H7 (cell line): ENCODE results near the gene NAIF1. TPM values are rescaled to one million over a fixed set of nuclear protein-coding genes. Genes with fewer than 3 reads are reported as not detected.
"Not testable (repeated sequence)": the region's sequence is repeated elsewhere in the genome, so short reads cannot be mapped to it uniquely, and the experiment has no call there.

ENCODE experiments used
- DNase-seq: peaks from one replicate; pipeline ENCODE4 v3.0.0; 2012
- H3K27me3 ChIP-seq: 2 replicates; pipeline ENCODE4 v1.6.0; 2011; ENCODE audit warnings: mild to moderate bottlenecking, low read length; ENCODE audit not compliant: control insufficient read depth, insufficient read depth
- H3K36me3 ChIP-seq: replicated peaks from 2 replicates; pipeline ENCODE4 v1.5.1; 2011; ENCODE audit warnings: low read length; ENCODE audit not compliant: control insufficient read depth, insufficient read depth
- H3K4me3 ChIP-seq: 2 replicates; pipeline ENCODE4 v1.5.1; 2011; ENCODE audit warnings: low read depth, mild to moderate bottlenecking, control low read depth, low read length, moderate library complexity; ENCODE audit not compliant: insufficient read depth
- total RNA-seq: library from RNA; depleted of rRNA; stranded (reverse); fragments of >200 nt; shearing (Covaris generic); gene quantifications from 2 replicates; pipeline ENCODE4 v1.2.3, GENCODE V29; 2014

Gene NAIF1
- total RNA-seq, 1 experiment from 2014 or later: 12.3 TPM

GRCh38 chr9:128080206-128080605 lies 13.1 kb upstream of the NAIF1 start:
- no peak for DNase-seq
- Histone ChIP-seq H3K27me3 (no peaks in the 10 kb centered on the region), H3K36me3 (no peaks in the 10 kb centered on the region), H3K4me3 (no peak overlapping the region)

- no peak overlapping the region for H3K4me3 ChIP-seq
- peak; percentile 44 for DNase-seq
- H3K27me3 ChIP-seq: no peaks in the 10 kb centered on the region
- no peaks in the 10 kb centered on the region for H3K36me3 ChIP-seq
Observed at GRCh38 chr9:128078504-128079434, 11.6 kb upstream of the NAIF1 start.

GRCh38 chr9:128077847-128078503 lies 10.9 kb upstream of the NAIF1 start:
- DNase-seq: no peak
- Histone ChIP-seq H3K27me3 (no peaks in the 10 kb centered on the region), H3K4me3 (no peak overlapping the region), H3K36me3 (no peaks in the 10 kb centered on the region)

DNA sequence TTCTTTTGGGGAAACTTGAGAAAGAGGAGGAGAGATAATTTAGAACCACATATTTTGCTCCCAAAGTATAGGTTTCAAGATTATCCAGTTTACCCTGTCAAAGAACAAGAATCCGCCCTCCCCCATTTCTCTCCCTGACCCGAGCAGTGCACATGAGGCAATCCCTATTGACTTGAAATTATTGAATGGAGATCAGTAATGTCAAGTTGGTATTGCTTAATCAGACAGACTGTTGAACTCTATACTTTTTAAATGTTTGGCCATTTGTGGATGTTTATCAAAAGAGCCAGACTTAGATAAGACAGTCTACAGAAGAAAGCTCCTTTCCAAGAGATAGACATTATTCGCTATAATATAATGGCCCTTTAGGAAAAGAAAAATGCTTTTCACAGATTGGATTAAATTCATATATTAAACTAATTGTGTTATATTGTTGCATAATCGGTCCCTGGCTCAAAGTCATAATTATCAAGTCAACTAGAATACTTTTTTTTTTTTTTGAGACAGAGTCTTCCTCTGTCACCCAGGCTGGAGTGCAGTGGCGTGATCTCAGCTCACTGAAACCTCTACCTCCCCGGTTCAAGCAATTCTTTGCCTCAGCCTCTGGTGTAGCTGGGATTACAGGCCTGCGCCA lies 6.2 kb upstream of the NAIF1 start:
- Histone ChIP-seq H3K4me3 (no peak overlapping the region), H3K27me3 (no peaks in the 10 kb centered on the region), H3K36me3 (no peaks in the 10 kb centered on the region)
- no peak for DNase-seq

GRCh38 chr9:128072144-128073021 lies 5.3 kb upstream of the NAIF1 start:
- H3K27me3 ChIP-seq: no peaks in the 10 kb centered on the region
- no peak overlapping the region for H3K4me3 ChIP-seq
- H3K36me3 ChIP-seq: no peaks in the 10 kb centered on the region
- DNase-seq: no peak

- not testable (repeated sequence) for DNase-seq, H3K4me3 ChIP-seq, H3K36me3 ChIP-seq, H3K27me3 ChIP-seq
Observed at GRCh38 chr9:128071475-128071874, 4.4 kb upstream of the NAIF1 start.

- no peak for DNase-seq
- H3K4me3 ChIP-seq: no peak overlapping the region
- no peaks in the 10 kb centered on the region for H3K36me3 ChIP-seq
- H3K27me3 ChIP-seq: no peaks in the 10 kb centered on the region
Observed at GRCh38 chr9:128070874-128071273, 3.8 kb upstream of the NAIF1 start.

GRCh38 chr9:128068386-128069205 lies 1.5 kb upstream of the NAIF1 start:
- Histone ChIP-seq H3K36me3 (no peaks in the 10 kb centered on the region), H3K27me3 (no peaks in the 10 kb centered on the region), H3K4me3 (peak overlapping the region; percentile 82)
- DNase-seq: peak; percentile 75

DNA sequence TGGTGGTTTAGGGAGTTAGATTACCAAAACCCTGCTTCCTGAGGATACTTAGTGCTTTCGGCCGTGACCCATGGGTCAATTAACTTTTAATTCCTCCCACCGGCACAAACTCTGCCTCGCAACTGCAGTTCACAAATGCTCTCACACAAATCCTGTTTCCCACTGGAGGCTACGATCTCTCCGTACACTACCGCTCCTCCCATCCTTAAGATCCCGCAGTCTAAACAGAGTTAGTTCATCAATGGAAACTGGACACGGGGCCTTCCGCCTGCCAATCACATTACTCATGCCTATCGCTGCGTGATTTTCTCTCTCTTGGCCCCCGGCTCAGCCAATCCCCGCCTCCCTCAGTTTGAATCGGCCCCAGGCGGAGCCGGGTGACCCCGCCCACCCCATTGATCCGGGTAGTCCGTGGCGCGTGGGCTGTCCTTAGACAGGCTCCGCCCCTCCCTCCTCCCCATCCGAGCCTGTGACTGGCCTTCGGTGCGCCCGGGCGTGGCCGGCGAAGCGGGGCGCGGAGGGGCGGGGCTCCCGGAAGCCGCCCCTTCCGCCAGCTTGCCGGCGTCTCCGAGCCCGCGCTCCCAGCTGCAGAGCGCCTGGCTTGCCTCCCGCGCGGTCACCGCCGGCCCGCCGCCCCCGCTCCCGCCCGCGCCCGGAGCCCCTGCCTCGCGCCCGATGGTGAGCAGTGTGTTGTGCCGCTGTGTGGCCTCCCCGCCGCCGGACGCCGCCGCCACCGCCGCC lies 695 bp upstream of the NAIF1 start, which contains the start of gene SLC25A25:
TSS of gene SLC25A25 (plus strand) at position 588 of the 741 bp plus-strand sequence. CDS start at position 676, 88 bp downstream.
- peak; percentile 99 for DNase-seq
- Histone ChIP-seq H3K27me3 (no peaks in the 10 kb centered on the region), H3K36me3 (no peaks in the 10 kb centered on the region; the same call in 1 of the 2 replicates), H3K4me3 (peak within 1 kb of the TSS; percentile 82)

DNA sequence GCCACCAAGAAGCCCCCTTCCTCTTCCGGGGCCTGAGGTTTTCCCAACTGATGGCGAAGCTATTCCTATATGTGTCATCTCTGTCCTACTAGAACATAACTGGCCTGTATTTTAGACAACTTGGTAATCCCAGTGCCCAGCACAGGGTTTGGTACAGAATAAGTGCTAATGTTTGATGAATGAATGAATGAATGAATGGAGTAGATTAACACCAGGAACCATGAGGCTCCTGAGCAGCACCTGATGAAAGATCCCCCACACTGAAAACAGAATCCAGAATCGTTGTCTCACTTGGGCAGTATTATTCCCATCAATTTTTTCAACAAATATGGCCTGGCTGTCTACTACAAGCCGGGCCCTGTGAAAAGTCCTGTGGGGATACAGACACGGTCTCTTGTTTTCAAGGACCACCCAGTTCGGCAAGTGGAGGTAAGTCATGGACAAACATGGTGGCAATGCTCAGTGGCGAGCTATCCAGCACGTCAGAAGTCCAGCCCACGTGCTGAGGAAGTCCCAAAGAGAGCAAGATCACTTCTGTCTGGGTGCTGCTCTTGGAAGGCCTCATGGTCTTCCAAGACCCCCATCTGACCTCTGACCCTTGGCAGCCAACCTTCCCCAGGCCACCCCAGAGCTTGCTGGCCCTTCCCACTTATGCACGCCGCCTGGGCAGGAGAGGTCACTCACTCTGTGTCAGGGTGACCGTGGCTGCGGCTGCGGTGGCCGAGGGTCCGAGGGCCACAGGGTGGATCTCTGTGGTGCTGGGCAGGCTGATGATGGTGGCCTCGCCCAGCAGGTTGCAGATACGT lies 1.0 kb downstream of the NAIF1 start:
- no peak for DNase-seq
- Histone ChIP-seq H3K36me3 (no peaks in the 10 kb centered on the region; the same call in 1 of the 2 replicates), H3K27me3 (no peaks in the 10 kb centered on the region), H3K4me3 (no peak overlapping the region)

GRCh38 chr9:128062846-128063831 lies 4.0 kb downstream of the NAIF1 start:
- Histone ChIP-seq H3K36me3 (no peaks in the 10 kb centered on the region; the same call in 1 of the 2 replicates), H3K27me3 (no peaks in the 10 kb centered on the region), H3K4me3 (no peak overlapping the region)
- DNase-seq: no peak
